ENCODE results near the gene ENO2. TPM values are rescaled to one million over a fixed set of nuclear protein-coding genes. Genes with fewer than 3 reads are reported as not detected.

ENO2 gene
- total RNA-seq, 1 experiment from 2014 or later = 1.8 TPM

DNA sequence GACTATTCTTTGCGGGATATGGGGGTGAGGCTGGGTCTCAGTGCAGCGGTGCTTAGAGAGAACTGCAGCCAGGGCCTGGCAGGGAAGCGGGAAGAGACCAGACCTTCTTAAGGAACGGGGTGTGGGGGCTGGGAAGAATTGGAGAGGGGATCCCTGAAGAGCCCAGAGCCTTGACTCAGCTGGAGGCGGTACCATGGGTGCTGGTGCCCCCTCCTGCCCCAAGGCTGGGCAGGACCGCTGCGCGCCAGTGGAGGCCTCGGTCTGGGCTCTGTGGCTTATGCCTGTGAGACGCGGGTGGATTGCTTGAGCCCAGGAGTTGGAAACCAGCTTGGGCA is 27.9 kb downstream of the ENO2 start:
- Histone ChIP-seq H3K36me3 (peaks cover 21% of the 10 kb centered on the region), H3K27me3 (no peaks in the 10 kb centered on the region), H3K4me1 (peaks cover 4% of the 10 kb centered on the region), H3K27ac (no peak overlapping the region), H3K4me3 (no peak overlapping the region), H3K9me3 (replicated peaks) (no peaks in the 10 kb centered on the region)
- DNase-seq = no peak

DNA sequence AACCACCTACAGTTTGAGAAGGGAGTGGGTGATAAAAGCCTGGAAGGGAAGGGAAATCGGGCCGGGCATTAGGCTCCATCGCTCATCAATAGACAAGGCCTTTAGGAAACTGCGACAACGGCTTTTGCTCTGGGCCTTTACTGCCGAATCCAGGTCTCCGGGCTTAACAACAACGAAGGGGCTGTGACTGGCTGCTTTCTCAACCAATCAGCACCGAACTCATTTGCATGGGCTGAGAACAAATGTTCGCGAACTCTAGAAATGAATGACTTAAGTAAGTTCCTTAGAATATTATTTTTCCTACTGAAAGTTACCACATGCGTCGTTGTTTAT is 29.0 kb downstream of the ENO2 start:
- Histone ChIP-seq H3K27ac (peak overlapping the region; percentile 98), H3K4me1 (peaks cover 4% of the 10 kb centered on the region), H3K36me3 (peaks cover 12% of the 10 kb centered on the region), H3K9me3 (replicated peaks) (no peaks in the 10 kb centered on the region), H3K27me3 (no peaks in the 10 kb centered on the region), H3K4me3 (peak overlapping the region; percentile 67)
- peak; percentile 88 to 94 for DNase-seq

DNA sequence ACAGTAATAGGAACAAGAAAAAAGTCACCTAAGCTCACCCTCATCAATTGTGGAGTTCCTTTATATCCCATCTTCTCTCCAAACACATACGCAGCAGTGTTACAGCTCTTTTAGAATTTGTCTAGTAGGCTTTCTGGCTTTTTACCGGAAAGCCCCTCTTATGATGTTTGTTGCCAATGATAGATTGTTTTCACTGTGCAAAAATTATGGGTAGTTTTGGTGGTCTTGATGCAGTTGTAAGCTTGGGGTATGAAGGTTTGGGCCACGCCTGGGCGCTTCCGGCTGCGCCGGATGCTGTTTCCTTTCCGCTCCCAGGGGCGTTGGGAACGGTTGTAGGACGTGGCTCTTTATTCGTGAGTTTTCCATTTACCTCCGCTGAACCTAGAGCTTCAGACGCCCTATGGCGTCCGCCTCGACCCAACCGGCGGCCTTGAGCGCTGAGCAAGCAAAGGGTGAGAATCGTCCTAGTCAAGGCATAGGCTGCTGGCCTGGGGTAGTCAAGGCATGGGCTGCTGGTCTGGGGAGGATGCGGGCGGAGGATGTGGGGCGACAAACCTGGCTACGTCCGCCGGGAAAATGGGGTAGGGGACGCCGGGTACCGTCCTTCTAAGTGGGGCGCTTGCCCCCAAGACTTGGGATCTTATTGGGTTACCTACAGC is 29.5 kb downstream of the ENO2 start, which contains the start of the genes C12orf57 and RNU7-1:
Gene C12orf57, plus strand, starts transcription at position 301 of the 659 bp plus-strand sequence. Its CDS starts 100 bp downstream, at position 401.
Gene RNU7-1, plus strand, starts transcription at position 95 of the 659 bp plus-strand sequence.
- H3K36me3 ChIP-seq = peaks cover 7% of the 10 kb centered on the region
- H3K27me3 ChIP-seq = no peaks in the 10 kb centered on the region
- peak; percentile 89 to 95 for DNase-seq
- H3K4me1 ChIP-seq = peaks cover 4% of the 10 kb centered on the region
- H3K9me3 ChIP-seq (replicated peaks) = no peaks in the 10 kb centered on the region
- peak within 1 kb of the TSS; percentile 98 for H3K27ac ChIP-seq
- H3K4me3 ChIP-seq = peak within 1 kb of the TSS; percentile 67

DNA sequence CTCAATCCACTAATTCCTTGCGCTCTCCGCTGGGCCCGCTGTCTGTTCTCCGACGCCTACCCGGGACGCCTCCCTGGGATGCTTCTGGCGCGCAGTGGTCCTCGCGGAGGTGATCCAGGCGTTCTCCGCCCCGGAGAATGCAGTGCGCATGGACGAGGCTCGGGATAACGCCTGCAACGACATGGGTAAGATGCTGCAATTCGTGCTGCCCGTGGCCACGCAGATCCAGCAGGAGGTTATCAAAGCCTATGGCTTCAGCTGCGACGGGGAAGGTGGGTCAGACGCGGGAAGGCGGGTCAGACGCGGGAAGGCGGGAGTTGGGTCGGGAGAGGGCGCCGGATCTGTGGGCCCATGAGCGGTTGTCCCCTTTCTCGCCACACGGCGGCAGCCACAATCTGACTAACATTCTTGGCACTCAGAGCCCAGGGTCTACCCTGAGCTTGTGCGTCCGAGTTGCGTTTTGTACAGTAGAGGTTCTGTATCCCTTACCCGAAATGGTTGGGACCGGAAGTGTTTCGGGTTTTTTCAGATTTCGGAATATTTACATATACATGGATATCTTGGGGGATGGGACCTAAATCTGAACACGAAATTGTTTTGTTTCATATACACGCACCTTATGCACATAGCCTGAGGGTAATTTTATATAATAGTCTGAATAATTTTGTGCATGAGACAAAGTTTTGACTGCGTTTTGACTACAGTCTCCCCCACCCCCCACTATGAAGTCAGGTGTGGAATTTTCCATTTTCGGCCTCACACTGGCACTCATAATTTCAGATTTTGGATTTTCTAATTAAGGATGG is 30.2 kb downstream of the ENO2 start:
- Histone ChIP-seq H3K4me3 (peak overlapping the region; percentile 67), H3K27ac (peak overlapping the region; percentile 98), H3K27me3 (no peaks in the 10 kb centered on the region), H3K36me3 (peaks cover 3% of the 10 kb centered on the region; the same call in 1 of the 2 replicates), H3K4me1 (peaks cover 4% of the 10 kb centered on the region), H3K9me3 (replicated peaks) (no peaks in the 10 kb centered on the region)
- peak; percentile 92 to 96 for DNase-seq

DNA sequence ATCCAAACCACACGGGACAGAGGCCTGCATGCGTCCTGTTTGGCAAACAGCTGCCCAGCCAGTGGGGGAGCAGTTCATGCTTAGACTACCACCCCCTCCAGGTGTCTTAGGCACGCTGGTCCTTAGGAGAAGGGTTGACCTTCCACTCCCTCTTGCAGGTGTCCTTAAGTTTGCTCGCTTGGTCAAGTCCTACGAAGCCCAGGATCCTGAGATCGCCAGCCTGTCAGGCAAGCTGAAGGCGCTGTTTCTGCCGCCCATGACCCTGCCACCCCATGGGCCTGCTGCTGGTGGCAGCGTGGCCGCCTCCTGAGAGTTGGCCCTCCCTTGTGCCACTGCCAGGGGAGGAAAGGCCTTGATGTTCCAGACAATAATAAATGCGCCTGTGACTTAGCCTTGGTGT is 31.2 kb downstream of the ENO2 start:
- H3K27me3 ChIP-seq = no peaks in the 10 kb centered on the region

DNA sequence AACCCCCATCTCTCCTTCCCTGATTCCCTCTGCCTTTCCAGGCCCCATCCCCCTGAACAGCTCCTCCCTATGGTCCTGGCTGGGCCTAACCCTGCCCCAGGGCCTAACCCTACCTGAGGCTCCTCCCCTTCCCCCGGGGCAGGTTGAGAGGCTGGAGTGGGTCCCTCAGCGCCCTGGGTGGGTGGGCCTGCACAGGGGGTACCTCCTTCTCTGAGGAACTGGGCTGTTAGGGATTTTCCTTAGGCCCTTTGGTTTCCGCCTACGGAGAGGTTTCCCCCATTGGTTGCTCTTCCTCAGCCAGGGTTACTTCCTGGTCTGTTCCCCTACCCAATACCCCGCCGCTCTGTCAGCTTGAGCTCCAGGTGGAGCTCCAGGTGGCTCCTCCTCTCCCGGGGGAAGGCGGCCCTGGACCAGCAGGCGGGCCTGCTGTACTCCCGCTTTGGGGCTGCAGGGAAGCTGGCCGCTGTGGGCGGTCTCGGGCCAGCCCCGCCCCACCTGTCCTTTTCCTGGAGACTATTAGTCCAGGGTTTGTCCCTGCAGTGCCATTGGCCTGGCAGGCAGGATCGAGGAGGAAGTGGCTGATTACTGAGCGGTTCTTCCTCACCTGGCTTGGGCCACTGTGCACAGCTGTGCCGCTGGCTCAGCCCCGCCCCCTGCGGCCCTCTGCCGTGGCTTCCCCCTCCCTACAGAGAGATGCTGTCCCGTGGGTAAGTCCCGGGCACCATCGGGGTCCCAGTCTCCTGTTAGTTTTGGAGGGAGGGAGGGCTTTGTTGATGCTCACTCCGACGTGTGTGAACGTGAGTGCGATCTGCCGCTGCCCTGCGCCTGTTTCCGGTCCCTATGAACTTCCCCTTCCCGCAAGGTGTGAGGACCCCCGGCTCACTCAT is 31.9 kb downstream of the ENO2 start:
- Histone ChIP-seq H3K9me3 (replicated peaks) (no peaks in the 10 kb centered on the region), H3K4me1 (peaks cover 4% of the 10 kb centered on the region), H3K4me3 (no peak overlapping the region), H3K27me3 (no peaks in the 10 kb centered on the region), H3K27ac (no peak overlapping the region), H3K36me3 (no peaks in the 10 kb centered on the region)
- DNase-seq = no peak

More for the DNA sequence above, 31.2 kb downstream of the ENO2 start:
- no peaks in the 10 kb centered on the region for H3K9me3 ChIP-seq (replicated peaks)
- H3K27ac ChIP-seq = no peak overlapping the region
- H3K36me3 ChIP-seq = no peaks in the 10 kb centered on the region
- H3K4me1 ChIP-seq = peaks cover 4% of the 10 kb centered on the region
- H3K4me3 ChIP-seq = no peak overlapping the region
- DNase-seq = no peak

DNA sequence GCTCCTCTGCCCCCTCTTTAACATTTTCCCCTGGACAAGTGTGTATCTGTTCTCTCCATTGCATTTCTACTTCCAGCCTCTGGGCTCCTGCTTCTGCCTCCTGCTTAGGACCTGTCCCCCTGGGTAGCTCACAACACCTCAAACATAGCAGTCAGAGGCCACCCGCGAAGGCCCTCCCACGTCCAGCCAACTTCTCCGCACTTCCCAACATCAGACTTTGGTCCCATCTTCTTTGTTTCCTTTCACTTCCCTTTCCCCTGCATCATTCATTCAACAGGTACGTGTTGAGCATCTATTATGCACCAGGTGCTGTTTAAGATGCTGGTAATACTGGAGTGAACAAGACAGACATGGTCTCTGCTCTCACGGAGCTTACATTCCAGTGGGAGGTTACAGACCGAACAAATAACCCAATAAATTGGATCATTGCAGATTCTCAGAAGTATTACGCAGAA is 32.6 kb downstream of the ENO2 start:
- peaks cover 4% of the 10 kb centered on the region for H3K4me1 ChIP-seq
- no peak overlapping the region for H3K4me3 ChIP-seq
- H3K36me3 ChIP-seq = no peaks in the 10 kb centered on the region
- no peak for DNase-seq
- H3K9me3 ChIP-seq (replicated peaks) = no peaks in the 10 kb centered on the region
- H3K27ac ChIP-seq = no peak overlapping the region
- no peaks in the 10 kb centered on the region for H3K27me3 ChIP-seq

DNA sequence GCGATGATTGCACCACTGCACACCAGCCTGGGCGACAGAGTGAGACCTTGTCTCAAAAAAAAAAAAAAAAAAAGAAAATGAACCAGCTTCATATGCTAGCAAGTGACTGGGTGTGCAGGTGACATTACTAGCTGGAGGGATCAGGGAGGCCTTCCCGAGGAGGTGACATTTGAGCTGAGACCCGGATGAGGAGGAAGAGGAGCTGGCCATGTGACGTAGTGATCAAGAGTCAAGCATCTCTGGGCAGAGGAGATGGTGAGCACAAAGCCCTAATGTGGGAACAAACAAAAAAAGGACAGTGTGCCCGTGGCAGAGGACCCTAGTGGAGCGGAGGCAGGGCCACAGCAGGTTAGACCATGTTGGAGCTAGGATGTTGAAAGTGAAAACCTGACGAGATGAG is 33.2 kb downstream of the ENO2 start:
- H3K4me3 ChIP-seq = no peak overlapping the region
- no peak overlapping the region for H3K27ac ChIP-seq
- H3K27me3 ChIP-seq = no peaks in the 10 kb centered on the region
- no peak for DNase-seq
- H3K36me3 ChIP-seq = no peaks in the 10 kb centered on the region
- peaks cover 4% of the 10 kb centered on the region for H3K4me1 ChIP-seq
- no peaks in the 10 kb centered on the region for H3K9me3 ChIP-seq (replicated peaks)

DNA sequence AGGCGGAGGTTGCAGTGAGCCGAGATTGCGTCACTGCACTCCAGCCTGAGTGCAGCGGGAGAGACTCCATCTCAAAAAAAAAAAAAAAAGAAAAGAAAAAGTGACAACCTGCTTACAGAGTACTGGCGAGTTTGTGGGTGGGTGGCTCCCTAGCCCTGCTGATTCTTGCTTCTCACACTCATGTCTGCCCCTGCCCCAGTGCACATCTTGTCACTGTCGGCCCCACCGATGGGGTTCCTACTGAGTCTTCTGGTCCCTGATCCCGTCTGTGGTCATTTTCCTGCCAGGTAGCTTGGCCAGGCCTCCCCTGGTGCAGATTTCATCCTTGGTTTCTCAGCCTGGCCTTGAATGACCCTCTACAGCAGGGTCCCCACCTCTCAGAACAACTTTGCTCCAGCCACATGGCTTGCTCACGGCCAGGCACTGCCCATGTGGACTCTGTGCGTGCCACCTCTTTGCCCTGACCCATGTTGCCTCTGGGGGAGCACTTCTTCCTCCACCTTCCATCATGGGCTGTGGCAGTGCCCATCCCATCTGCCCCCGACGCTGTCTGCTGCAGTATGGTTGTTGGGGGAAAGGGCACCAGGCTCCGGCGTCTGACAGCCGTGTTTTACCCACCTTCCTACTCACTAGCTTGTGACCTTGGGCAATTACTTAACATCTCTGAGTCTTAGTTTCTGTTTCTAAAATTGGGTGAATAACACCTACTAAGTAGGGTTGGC is 34.7 kb downstream of the ENO2 start:
- Histone ChIP-seq H3K36me3 (no peaks in the 10 kb centered on the region), H3K27ac (no peak overlapping the region), H3K4me1 (peaks cover 10% of the 10 kb centered on the region), H3K4me3 (no peak overlapping the region), H3K9me3 (replicated peaks) (no peaks in the 10 kb centered on the region), H3K27me3 (no peaks in the 10 kb centered on the region)
- DNase-seq = no peak

DNA sequence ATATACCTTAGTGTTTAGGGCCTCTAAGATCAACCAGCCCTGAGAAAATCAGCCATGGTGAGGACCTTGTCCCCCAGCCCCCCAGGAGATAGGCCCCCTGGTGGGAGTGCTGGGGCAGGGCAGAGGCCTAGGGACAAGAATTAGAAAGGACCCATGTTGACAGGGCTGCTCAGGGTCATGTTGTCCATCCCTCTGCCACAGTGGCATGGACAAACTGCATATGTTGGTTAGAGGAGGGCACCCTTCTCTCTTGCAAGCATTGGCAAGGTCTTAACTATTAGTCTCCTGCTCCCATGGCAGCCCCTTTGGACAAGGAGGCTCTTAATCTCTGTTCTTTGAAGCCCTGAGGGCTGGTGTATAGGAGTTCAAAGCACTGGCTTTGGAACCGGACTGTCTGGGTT is 36.0 kb downstream of the ENO2 start:
- DNase-seq = no peak
- no peaks in the 10 kb centered on the region for H3K9me3 ChIP-seq (replicated peaks)
- H3K4me1 ChIP-seq = peaks cover 6% of the 10 kb centered on the region
- no peak overlapping the region for H3K27ac ChIP-seq
- H3K4me3 ChIP-seq = no peak overlapping the region
- no peaks in the 10 kb centered on the region for H3K27me3 ChIP-seq
- H3K36me3 ChIP-seq = no peaks in the 10 kb centered on the region

DNA sequence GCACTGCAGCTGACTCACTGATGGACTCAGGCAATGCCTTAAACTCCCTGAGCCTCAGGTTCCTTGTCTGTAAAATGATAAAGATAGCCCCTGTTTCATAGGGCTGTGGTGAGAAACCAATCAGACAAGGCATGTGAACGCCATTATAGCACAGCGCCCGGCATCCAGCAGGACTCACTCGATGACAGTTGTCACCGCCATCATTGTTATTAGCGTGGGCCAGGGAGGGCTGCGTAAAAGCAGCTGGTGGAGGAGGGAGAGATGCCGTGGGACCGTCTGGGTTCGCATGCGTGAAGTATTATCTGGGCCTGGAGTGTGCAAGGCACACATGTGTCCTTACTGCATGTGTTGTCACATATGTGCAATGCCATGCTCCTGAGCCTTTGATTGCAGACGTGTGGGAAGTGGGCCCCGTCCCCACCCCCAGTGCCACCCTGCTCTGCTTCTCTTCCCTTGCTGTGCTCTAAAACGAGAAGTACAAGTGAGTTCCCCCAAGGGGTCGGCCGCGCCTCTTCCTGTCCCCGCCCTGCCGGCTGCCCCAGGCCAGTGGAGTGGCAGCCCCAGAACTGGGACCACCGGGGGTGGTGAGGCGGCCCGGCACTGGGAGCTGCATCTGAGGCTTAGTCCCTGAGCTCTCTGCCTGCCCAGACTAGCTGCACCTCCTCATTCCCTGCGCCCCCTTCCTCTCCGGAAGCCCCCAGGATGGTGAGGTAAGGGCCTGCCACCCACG is 36.6 kb downstream of the ENO2 start, which contains the start of gene PTPN6:
Gene PTPN6, plus strand, starts transcription at position 546 of the 730 bp plus-strand sequence. Its CDS starts 157 bp downstream, at position 703.
- no peak for DNase-seq
- peaks cover 6% of the 10 kb centered on the region for H3K4me1 ChIP-seq
- no peak within 1 kb of the TSS for H3K27ac ChIP-seq
- no peak within 1 kb of the TSS for H3K4me3 ChIP-seq
- H3K27me3 ChIP-seq = no peaks in the 10 kb centered on the region
- H3K36me3 ChIP-seq = no peaks in the 10 kb centered on the region
- H3K9me3 ChIP-seq (replicated peaks) = no peaks in the 10 kb centered on the region

DNA sequence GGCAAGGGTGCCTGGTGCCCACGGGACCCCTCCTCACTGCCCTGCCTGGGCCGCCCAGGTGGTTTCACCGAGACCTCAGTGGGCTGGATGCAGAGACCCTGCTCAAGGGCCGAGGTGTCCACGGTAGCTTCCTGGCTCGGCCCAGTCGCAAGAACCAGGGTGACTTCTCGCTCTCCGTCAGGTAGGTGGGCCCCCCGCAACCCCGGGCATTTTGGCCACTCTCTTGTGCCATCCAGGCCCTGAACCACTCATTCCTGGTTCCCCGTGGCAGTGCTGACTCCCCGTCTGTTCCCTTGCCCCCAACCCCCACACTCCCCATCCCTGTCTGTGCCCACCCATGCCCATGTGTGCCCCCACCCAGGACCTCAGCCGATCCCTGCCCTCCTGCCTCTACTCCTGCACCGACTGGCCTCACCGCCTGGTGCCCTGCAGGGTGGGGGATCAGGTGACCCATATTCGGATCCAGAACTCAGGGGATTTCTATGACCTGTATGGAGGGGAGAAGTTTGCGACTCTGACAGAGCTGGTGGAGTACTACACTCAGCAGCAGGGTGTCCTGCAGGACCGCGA is 37.3 kb downstream of the ENO2 start:
- Histone ChIP-seq H3K4me3 (no peak overlapping the region), H3K27me3 (peaks cover under 1% of the 10 kb centered on the region; the same call in 1 of the 2 replicates), H3K4me1 (peaks cover 6% of the 10 kb centered on the region), H3K9me3 (replicated peaks) (no peaks in the 10 kb centered on the region), H3K36me3 (no peaks in the 10 kb centered on the region), H3K27ac (no peak overlapping the region)
- no peak for DNase-seq

DNA sequence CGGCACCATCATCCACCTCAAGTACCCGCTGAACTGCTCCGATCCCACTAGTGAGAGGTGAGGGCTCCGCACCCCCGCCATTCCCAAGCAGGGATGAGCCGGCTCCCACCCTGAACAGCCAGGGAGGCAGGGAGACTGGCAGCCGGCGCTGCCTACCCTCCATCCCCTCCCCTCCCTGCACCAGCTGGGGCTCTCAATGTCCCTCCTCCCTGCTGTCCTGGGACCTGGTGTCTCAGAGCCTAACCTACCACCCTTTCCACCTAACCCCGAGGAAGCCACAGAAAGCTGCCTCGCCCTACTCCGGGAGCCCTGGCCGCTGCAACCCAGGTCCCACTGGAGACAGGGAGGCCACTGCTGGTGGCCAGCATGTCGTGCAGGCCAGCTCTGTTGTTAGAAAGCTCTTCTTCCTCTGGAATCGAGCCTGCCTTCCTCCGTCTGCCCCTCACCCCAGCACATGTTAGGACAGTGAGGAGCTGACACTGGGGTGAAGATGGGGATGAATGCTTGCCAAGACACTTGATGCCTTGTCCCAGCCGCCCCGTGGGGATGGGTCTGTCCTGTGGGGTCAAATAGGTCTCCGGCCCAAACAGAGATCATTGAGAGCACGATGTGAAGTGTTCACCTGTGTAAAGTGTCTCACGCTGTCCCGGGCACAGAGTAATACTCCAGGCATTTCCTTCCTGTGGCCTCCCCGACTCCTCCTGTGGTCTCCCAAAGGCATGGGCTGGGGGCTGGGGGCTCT is 37.9 kb downstream of the ENO2 start:
- Histone ChIP-seq H3K27ac (no peak overlapping the region), H3K9me3 (replicated peaks) (no peaks in the 10 kb centered on the region), H3K36me3 (no peaks in the 10 kb centered on the region), H3K4me3 (no peak overlapping the region), H3K27me3 (peaks cover 5% of the 10 kb centered on the region; the same call in 1 of the 2 replicates), H3K4me1 (peaks cover 6% of the 10 kb centered on the region)
- DNase-seq = no peak

Data from SJCRH30 (cell line).